GM23248 (cell line): ENCODE results near the gene DAPK1. TPM values are rescaled to one million over a fixed set of nuclear protein-coding genes. Genes with fewer than 3 reads are reported as not detected.
A peak's percentile ranks its signal among the peaks of the same experiment; 100 is the strongest.

ENCODE experiments used
- DNase-seq: peaks from one replicate; pipeline ENCODE4 v3.0.0-alpha.2; 2015
- H2AFZ ChIP-seq: fragments of 200-600 bp; sonication (generic); 2 replicates; pipeline ENCODE4 v1.6.1; 2016; ENCODE audit warnings: antibody characterized with exemption
- H3F3A ChIP-seq: fragments of 200-600 bp; sonication (generic); 2 replicates; pipeline ENCODE4 v1.6.1; 2016; ENCODE audit warnings: mild to moderate bottlenecking, antibody characterized with exemption, mixed run types; ENCODE audit not compliant: insufficient read depth
- H3K27ac ChIP-seq: fragments of 200-600 bp; sonication (generic); 2 replicates; pipeline ENCODE4 v1.5.1; 2016; ENCODE audit warnings: mild to moderate bottlenecking
- H3K27me3 ChIP-seq: fragments of 200-600 bp; sonication (generic); replicated peaks from 2 replicates; pipeline ENCODE4 v1.6.1; 2016; ENCODE audit warnings: mild to moderate bottlenecking; ENCODE audit not compliant: insufficient read depth
- H3K36me3 ChIP-seq: fragments of 200-600 bp; sonication (generic); 2 replicates; pipeline ENCODE4 v1.6.1; 2016; ENCODE audit warnings: low read depth, mild to moderate bottlenecking
- H3K4me1 ChIP-seq: fragments of 200-600 bp; sonication (generic); 2 replicates; pipeline ENCODE4 v1.6.1; 2016; ENCODE audit warnings: mild to moderate bottlenecking; ENCODE audit not compliant: insufficient read depth
- H3K4me2 ChIP-seq: fragments of 200-600 bp; sonication (generic); one replicate; pipeline ENCODE4 v1.6.1; 2016; ENCODE audit warnings: mild to moderate bottlenecking; ENCODE audit not compliant: unreplicated experiment
- H3K4me3 ChIP-seq: fragments of 200-600 bp; sonication (generic); 2 replicates; pipeline ENCODE4 v1.5.1; 2016; ENCODE audit warnings: mild to moderate bottlenecking
- H3K79me2 ChIP-seq: fragments of 200-600 bp; sonication (generic); 2 replicates; pipeline ENCODE4 v1.6.1; 2016; ENCODE audit warnings: mild to moderate bottlenecking; ENCODE audit not compliant: insufficient read depth
- H3K9ac ChIP-seq: fragments of 200-600 bp; sonication (generic); 2 replicates; pipeline ENCODE4 v1.6.1; 2016; ENCODE audit warnings: mild to moderate bottlenecking
- H3K9me2 ChIP-seq: fragments of 200-600 bp; sonication (generic); 2 replicates; pipeline ENCODE4 v1.6.1; 2016; ENCODE audit warnings: mixed run types, mild to moderate bottlenecking, moderate library complexity; ENCODE audit not compliant: insufficient read depth
- H3K9me3 ChIP-seq: fragments of 200-600 bp; sonication (generic); one replicate; pipeline ENCODE4 v1.6.1; 2017; ENCODE audit warnings: low read depth
- H4K20me1 ChIP-seq: fragments of 200-600 bp; sonication (generic); 2 replicates; pipeline ENCODE4 v1.6.0; 2016; ENCODE audit not compliant: insufficient read depth
- EZH2 ChIP-seq: fragments of 200-600 bp; sonication (generic); IDR thresholded peaks from 2 replicates; pipeline ENCODE4 v1.6.1; 2018; ENCODE audit warnings: antibody characterized with exemption, mild to moderate bottlenecking; ENCODE audit not compliant: insufficient read depth, poor library complexity, severe bottlenecking
- EZH2phosphoT487 ChIP-seq: fragments of 200-600 bp; sonication (generic); IDR thresholded peaks from 2 replicates; pipeline ENCODE4 v1.6.1; 2018; ENCODE audit warnings: antibody characterized with exemption, moderate library complexity, mild to moderate bottlenecking, low read depth; ENCODE audit not compliant: insufficient read depth
- WGBS, 2 experiments: methylation state at CpG; one replicate each; pipeline ENCODE4 v1.1.6; 2015 to 2017; ENCODE audit warnings: low lambda C conversion rate in 2 of 2, low coverage in 1 of 2; ENCODE audit errors: missing lambda C conversion rate in 2 of 2; 5-methylcytosine and 5-hydroxymethylcytosine counted together
- in situ Hi-C: fragments of 300-500 bp; cut with MboI; formaldehyde crosslinking; loops from 2 replicates; pipeline ENCODE4 v1.15.0; 2020
- polyA plus RNA-seq: library from polyadenylated mRNA; unstranded; fragments of >200 nt; fragmentation: Nextera tagmentation; extraction: Ambion mirVana; gene quantifications from 2 replicates; pipeline ENCODE4 v1.2.1, GENCODE V29; 2016
- total RNA-seq: library from RNA; depleted of rRNA; stranded (reverse); fragments of >200 nt; shearing (Covaris generic); gene quantifications from 2 replicates; pipeline ENCODE4 v1.2.3, GENCODE V29; 2014

The DAPK1 gene
- total and polyA plus RNA-seq, 2 experiments from 2014 or later = 1.6 to 1.9 TPM

- Histone ChIP-seq H3K27me3 (no peaks in the 10 kb centered on the region), H3K9me3 (no peaks in the 10 kb centered on the region), H3K27ac (no peak overlapping the region), H3K79me2 (no peaks in the 10 kb centered on the region), H3K4me3 (no peak overlapping the region), H3K9ac (no peak overlapping the region), H2AFZ (no peak overlapping the region), H3K4me2 (no peak overlapping the region), H3F3A (no peaks in the 10 kb centered on the region), H4K20me1 (no peaks in the 10 kb centered on the region), H3K36me3 (no peaks in the 10 kb centered on the region), H3K4me1 (no peaks in the 10 kb centered on the region), H3K9me2 (no peaks in the 10 kb centered on the region)
- in situ Hi-C loops = loop anchor here (10.0 kb wide), 2 partner anchors 136 to 366 kb away; no protein-coding TSS in a partner anchor
- no peak for TF ChIP-seq EZH2phosphoT487
- DNase-seq = peak; percentile 81
- 52 to 56% methylated on average over 9 of the region's 9 CpGs for WGBS, 2 experiments
Observed at GRCh38 chr9:87678650-87679355, 181.1 kb downstream of the DAPK1 start.

DNA sequence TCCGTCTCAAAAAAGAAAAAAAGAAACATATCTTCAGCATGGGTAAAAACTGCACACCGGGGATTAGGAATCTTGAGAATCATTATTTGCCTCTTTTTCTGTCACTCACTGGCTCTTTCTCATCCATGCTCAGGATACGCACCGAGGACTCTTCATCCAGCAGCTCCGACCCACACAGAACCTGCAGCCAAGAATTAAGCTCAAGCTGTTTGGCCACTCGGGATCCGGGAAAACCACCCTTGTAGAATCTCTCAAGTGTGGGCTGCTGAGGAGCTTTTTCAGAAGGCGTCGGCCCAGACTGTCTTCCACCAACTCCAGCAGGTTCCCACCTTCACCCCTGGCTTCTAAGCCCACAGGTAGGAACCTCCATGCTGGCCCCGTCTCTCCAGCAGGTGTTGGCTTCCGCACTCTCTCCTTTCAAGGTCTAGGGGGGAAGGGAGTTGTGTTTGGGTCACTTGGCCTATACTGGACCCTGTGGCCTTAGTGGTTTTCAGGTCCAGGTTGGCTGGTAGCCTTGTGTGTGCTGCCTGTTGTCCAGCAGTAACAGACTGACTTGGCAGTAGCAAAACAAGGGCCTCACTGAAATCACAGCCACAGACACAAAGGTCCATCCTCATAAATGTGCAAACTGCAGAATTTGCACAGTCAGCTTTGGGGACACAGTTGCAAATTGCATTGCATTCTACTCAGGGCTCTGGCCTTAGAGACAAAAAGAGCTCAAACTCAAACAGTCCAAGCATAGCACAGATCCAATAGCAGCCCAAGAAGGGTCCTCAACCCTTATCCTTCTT lies 183.8 kb downstream of the DAPK1 start:
- no peak overlapping the region for H3K9ac ChIP-seq
- H3F3A ChIP-seq = no peaks in the 10 kb centered on the region
- no peaks in the 10 kb centered on the region for H3K36me3 ChIP-seq
- no peaks in the 10 kb centered on the region for H3K4me1 ChIP-seq
- H3K27me3 ChIP-seq = no peaks in the 10 kb centered on the region
- H3K4me2 ChIP-seq = no peak overlapping the region
- H3K9me3 ChIP-seq = no peaks in the 10 kb centered on the region
- H3K79me2 ChIP-seq = no peaks in the 10 kb centered on the region
- H2AFZ ChIP-seq = no peak overlapping the region
- in situ Hi-C loops = no loop called here
- H3K4me3 ChIP-seq = no peak overlapping the region
- WGBS, 2 experiments = 84 to 89% methylated on average over 11 of the region's 11 CpGs
- H3K9me2 ChIP-seq = no peaks in the 10 kb centered on the region
- no peak for DNase-seq
- H4K20me1 ChIP-seq = no peaks in the 10 kb centered on the region
- TF ChIP-seq EZH2 (no peak), EZH2phosphoT487 (no peak)
- no peak overlapping the region for H3K27ac ChIP-seq

- Histone ChIP-seq H4K20me1 (no peaks in the 10 kb centered on the region), H3K4me3 (no peak overlapping the region), H3K4me1 (no peaks in the 10 kb centered on the region), H2AFZ (no peak overlapping the region), H3K4me2 (no peak overlapping the region), H3K9me3 (no peaks in the 10 kb centered on the region), H3K9ac (no peak overlapping the region), H3K79me2 (no peaks in the 10 kb centered on the region), H3K27ac (no peak overlapping the region), H3K36me3 (no peaks in the 10 kb centered on the region), H3F3A (no peaks in the 10 kb centered on the region), H3K9me2 (no peaks in the 10 kb centered on the region), H3K27me3 (no peaks in the 10 kb centered on the region)
- no peak for TF ChIP-seq EZH2
- no peak for TF ChIP-seq EZH2phosphoT487
- in situ Hi-C loops = no loop called here
- WGBS, 2 experiments = 54 to 62% methylated on average over 4 of the region's 4 CpGs
- DNase-seq = no peak
Observed at GRCh38 chr9:87682085-87682484, 184.4 kb downstream of the DAPK1 start.

- in situ Hi-C loops = no loop called here
Observed at GRCh38 chr9:87682618-87683017, 185.0 kb downstream of the DAPK1 start.

More at GRCh38 chr9:87682618-87683017, 185.0 kb downstream of the DAPK1 start:
- no peaks in the 10 kb centered on the region for H3K36me3 ChIP-seq
- H3K9me2 ChIP-seq = no peaks in the 10 kb centered on the region
- H3K9ac ChIP-seq = no peak overlapping the region
- H3K4me3 ChIP-seq = no peak overlapping the region
- 64 to 65% methylated on average over 4 of the region's 4 CpGs for WGBS, 2 experiments
- H3K4me1 ChIP-seq = no peaks in the 10 kb centered on the region
- no peaks in the 10 kb centered on the region for H3K27me3 ChIP-seq
- no peaks in the 10 kb centered on the region for H4K20me1 ChIP-seq
- TF ChIP-seq EZH2phosphoT487 = no peak
- TF ChIP-seq EZH2 = no peak
- H2AFZ ChIP-seq = no peak overlapping the region
- no peaks in the 10 kb centered on the region for H3K79me2 ChIP-seq
- H3K27ac ChIP-seq = no peak overlapping the region
- no peaks in the 10 kb centered on the region for H3K9me3 ChIP-seq
- no peaks in the 10 kb centered on the region for H3F3A ChIP-seq
- H3K4me2 ChIP-seq = no peak overlapping the region
- no peak for DNase-seq
